22Rv1 (cell line): ENCODE data around the gene SCFD2.

Experiments
- H3K27ac ChIP-seq: fragments of 450-650 bp; 2 replicates; pipeline ENCODE4 v1.5.1; 2017
- ZFX ChIP-seq: fragments of 450-650 bp; IDR thresholded peaks from 2 replicates; pipeline ENCODE4 v1.6.1; 2017; ENCODE audit warnings: antibody characterized with exemption, borderline replicate concordance
- TF ChIP-seq, protein P1 (sequence below): fragments of 450-650 bp; IDR thresholded peaks from 2 replicates; pipeline ENCODE4 v1.5.1; 2017; ENCODE audit warnings: mild to moderate bottlenecking

Gene SCFD2

DNA sequence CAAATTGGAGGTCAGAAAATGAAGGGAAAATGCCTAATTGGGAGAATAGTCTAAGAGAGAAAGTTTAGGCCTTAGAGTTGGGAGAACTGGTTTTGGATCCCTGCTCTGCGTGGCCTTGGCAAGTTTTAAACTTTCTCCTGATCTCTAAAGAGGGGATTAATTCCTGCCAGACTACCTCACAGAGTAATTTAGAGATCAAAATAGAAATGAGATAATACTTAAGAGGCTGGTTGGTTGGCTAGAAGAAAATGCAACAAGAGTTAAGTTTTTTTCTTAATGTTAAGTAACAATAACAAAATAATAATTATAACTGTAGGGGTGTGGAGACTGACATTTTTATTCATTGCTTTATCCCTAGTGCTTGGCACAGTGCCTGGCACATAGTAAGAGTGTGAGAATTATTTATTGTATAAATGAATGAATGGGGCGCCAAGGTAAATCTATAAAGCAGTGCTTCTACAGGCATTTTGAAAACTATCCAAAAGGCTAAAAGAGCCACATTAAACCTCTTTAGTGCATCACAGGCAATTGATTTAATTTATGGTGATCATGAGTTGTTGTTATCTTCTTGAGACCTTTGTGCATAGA is 343.3 kb downstream of the SCFD2 start:
- TF ChIP-seq, protein P1, sequence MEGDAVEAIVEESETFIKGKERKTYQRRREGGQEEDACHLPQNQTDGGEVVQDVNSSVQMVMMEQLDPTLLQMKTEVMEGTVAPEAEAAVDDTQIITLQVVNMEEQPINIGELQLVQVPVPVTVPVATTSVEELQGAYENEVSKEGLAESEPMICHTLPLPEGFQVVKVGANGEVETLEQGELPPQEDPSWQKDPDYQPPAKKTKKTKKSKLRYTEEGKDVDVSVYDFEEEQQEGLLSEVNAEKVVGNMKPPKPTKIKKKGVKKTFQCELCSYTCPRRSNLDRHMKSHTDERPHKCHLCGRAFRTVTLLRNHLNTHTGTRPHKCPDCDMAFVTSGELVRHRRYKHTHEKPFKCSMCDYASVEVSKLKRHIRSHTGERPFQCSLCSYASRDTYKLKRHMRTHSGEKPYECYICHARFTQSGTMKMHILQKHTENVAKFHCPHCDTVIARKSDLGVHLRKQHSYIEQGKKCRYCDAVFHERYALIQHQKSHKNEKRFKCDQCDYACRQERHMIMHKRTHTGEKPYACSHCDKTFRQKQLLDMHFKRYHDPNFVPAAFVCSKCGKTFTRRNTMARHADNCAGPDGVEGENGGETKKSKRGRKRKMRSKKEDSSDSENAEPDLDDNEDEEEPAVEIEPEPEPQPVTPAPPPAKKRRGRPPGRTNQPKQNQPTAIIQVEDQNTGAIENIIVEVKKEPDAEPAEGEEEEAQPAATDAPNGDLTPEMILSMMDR = no peak
- TF ChIP-seq ZFX = no peak
- H3K27ac ChIP-seq = no peak overlapping the region

DNA sequence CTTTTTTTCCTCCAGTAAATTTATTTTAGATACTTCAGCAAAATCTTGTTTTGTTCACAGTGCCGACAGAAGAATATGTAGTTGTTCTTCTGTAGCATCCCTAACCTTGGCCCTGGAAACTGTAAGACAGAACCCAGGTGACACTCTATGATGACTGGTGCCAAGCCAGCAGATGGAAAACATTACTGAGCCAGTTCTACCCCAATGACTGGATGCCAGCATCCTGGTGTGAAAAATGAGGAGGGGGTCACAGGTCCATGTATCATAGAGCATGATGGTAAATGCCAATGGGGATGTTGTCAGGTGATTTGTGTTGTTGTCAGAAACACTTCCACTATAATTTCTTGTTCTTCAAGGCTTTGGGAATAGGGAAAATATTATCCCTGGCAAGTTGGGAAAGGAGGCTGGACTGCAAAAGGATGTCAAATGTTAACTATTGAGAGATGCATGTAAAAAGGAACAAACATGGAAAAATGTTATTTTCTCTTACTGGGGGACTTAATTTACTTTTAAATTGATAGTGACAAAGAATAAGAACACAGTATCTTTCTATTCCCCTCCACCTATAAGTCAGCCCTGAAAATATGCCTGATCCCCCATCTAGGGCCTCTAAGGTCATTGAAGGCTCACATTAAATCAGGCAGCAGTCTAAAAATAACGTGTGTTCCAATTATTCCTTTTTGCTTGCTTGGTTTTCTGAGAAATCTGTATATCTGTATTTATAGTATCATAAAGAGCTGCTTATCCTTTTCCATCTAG is 343.9 kb downstream of the SCFD2 start:
- H3K27ac ChIP-seq = no peak overlapping the region
- TF ChIP-seq, protein P1 = no peak
- TF ChIP-seq ZFX = no peak

DNA sequence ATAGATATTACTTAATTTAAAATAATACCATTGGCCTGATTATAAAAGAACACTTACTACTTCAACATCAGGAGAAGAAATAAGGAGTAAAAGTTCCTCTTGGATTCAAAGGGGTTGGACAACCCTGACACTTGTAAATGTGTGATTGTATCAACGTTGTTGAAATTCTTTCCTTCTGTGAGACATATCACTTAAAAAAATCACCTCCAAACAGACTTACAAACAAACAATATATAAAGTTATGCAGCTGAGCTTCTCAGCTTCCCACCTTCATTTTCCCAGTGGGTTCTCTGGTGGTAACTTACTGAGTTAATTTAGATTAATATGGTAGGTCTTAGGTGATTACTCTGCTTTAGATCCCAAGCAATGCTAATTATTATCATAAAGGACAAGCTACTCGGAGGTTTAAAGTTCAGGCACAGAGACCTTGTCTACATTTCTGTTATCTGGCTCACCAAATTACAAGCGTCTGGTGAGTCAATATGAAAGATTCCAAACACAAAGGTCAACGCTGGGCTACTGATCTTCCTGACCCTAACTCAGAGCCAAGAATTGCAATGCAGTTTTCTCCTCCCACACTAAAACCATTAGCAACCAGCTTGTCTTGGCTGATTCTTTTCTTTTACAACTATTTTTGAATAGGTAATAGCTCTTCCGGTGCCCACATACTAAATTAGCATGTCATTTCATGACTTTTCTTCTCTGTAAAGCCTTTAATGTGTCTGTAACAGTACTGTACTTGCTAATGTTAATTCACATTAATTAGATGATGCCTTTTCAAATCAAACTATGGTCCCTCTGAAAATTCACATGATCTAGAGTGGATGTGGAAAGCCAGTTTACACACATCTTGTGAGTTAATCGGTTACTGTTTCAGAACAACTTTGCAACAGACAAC is 346.1 kb downstream of the SCFD2 start:
- TF ChIP-seq ZFX = no peak
- TF ChIP-seq, protein P1 = no peak
- H3K27ac ChIP-seq = no peak overlapping the region

DNA sequence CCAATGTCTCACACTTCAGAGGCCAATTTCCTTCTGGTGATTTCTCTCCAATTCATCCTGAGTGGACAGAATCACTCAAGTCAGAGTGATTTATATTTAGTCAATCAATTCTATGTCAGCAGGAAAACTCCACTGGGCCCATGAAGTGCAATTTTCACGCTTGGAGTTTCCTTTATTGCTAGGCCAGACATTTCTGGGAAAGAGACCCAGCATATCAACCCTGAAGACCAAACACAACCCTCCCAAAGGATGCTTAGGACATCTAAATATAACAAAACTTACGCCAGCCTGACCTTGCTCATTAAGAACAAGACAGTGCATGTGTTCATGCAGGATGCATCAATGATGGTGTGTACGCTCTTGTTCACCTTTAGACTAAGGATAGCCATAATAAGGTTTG is 347.4 kb downstream of the SCFD2 start:
- H3K27ac ChIP-seq = no peak overlapping the region
- no peak for TF ChIP-seq ZFX
- TF ChIP-seq, protein P1 = no peak

DNA sequence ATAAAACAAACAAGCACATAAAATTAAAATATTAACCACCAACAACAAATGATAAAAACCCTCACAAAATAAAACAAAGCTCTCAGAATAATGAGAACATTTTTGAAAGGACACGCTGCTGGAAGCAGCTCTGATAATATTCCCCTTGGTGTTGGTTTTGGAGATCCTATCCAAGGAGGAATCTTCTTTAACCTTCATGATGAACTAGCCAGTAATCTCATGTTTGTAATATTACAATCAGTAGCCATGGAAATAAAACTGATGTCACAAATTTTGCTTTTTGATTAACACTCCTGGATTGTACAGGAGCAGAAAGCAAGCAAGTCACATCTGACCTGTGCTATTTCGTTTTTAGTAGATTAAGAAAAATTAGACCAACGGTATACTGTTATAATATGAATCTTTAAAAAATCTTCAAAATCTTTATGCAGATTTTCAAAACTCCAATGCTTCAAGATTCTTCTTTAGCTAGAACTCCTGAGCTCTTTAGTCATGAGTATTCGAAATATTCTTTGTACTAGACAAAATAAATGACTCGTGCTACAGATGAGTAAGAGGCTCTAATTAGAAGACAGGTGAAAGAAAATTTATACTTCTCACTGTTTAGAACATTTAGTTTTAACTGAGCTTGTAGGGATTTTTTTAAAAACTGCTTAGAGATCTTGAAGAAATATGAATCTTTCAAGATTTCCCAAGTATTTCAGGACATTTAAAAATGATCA is 349.6 kb downstream of the SCFD2 start:
- TF ChIP-seq, protein P1 = no peak
- no peak for TF ChIP-seq ZFX

DNA sequence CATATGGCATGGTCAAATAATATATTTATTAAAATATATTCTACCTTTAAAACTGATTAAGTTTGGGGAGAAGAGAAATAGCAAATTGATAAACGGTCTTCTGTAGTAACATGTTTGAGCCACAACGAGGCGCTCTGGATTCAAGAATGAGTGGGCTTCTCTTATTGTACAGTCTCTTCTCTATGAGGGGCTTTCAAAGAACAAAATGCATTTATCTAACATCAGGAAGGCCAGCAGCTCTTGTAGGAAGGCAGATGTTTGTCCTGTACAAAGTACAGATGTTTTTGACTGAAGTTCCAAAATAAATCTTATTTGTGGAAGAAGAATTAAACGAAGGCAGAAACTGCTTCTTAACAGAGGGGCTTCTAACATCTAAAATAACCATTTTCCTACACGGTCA is 350.2 kb downstream of the SCFD2 start:
- no peak overlapping the region for H3K27ac ChIP-seq
- TF ChIP-seq, protein P1 = peak; percentile 75
- TF ChIP-seq ZFX = no peak

More for the DNA sequence above, 349.6 kb downstream of the SCFD2 start:
- H3K27ac ChIP-seq = no peak overlapping the region
